HepG2 (cell line): Measurements from ENCODE around the gene MAP2K3. TPM values are rescaled to one million over a fixed set of nuclear protein-coding genes. Genes with fewer than 3 reads are reported as not detected.
A peak's percentile ranks its signal among the peaks of the same experiment; 100 is the strongest.

Experiments
- ATAC-seq: fragments of 200-7000 bp; cut with Tn5 transposase; 3 replicates; pipeline ENCODE4 v1.9.1; 2020; ENCODE audit warnings: mild to moderate bottlenecking, moderate library complexity
- BruUV-seq: library from RNA; stranded (reverse); fragments of 400-500 nt; replicated peaks from 2 replicates; lab custom pipeline; 2021; lab: Mats Ljungman, UMichigan
- CTCF ChIA-PET: fragments of 300-600 bp; formaldehyde crosslinking; extraction: SDS; loops from one replicate; lab custom pipeline; 2021; ENCODE audit warnings: low total read pairs, inconsistent platforms, low intra/inter-chr PET ratio; lab: Yijun Ruan, JAX
- POLR2A ChIA-PET: fragments of 350-600 bp; sonication (Branson Sonifier 250); formaldehyde crosslinking; loops from one replicate; lab custom pipeline; 2020; ENCODE audit warnings: antibody characterized with exemption, inconsistent platforms; lab: Yijun Ruan, JAX
- DNase-seq: peaks from one replicate; pipeline ENCODE4 v3.0.0-alpha.2; 2015; ENCODE audit warnings: low spot score
- FAIRE-seq: peaks from 3 replicates; lab custom pipeline; 2011; peaks lifted over from hg19 to GRCh38; lab: Jason Lieb, UNC
- H2AFZ ChIP-seq: one replicate; pipeline ENCODE4 v1.6.1; 2011; ENCODE audit warnings: low read length, inconsistent platforms
- H3K27ac ChIP-seq: fragments of 300-600 bp; 3 replicates; pipeline ENCODE4 v1.8.0; 2011; ENCODE audit warnings: mixed run types, mild to moderate bottlenecking, mixed read lengths, low read length, inconsistent platforms; ENCODE audit not compliant: insufficient read depth; ENCODE audit errors: extremely low read length
- H3K27me3 ChIP-seq, 2 experiments: fragments of 200-600 bp in 1 of 2; 2 replicates in 1 of 2; 3 replicates in 1 of 2; pipeline versions ENCODE4 v1.6.0 to v1.8.0; 2011; ENCODE audit warnings: low read length in 2 of 2, mild to moderate bottlenecking in 2 of 2, moderate library complexity in 2 of 2, inconsistent platforms in 1 of 2; ENCODE audit not compliant: insufficient read depth in 2 of 2, control insufficient read depth in 1 of 2
- H3K36me3 ChIP-seq, 2 experiments: fragments of 200-600 bp in 1 of 2; replicated peaks in 1 of 2; 2 replicates in 1 of 2; 3 replicates in 1 of 2; pipeline versions ENCODE4 v1.5.1 to v1.8.0; 2011; ENCODE audit warnings: low read length in 2 of 2, inconsistent platforms in 1 of 2; ENCODE audit not compliant: insufficient read depth in 2 of 2, control insufficient read depth in 1 of 2
- H3K4me1 ChIP-seq: 2 replicates; pipeline ENCODE4 v1.5.1; 2012; ENCODE audit warnings: low read length, inconsistent platforms; ENCODE audit not compliant: insufficient read depth
- H3K4me2 ChIP-seq: 2 replicates; pipeline ENCODE4 v1.6.0; 2011; ENCODE audit warnings: low read depth, low read length, inconsistent platforms
- H3K4me3 ChIP-seq, 3 experiments: fragments of 200-600 bp in 1 of 3; sonication (generic), shearing (Covaris generic) in 1 of 3; replicated peaks in 1 of 3; 2 replicates each; pipeline ENCODE4 v1.5.1; 2011 to 2016; ENCODE audit warnings: low read length in 3 of 3, inconsistent platforms in 2 of 3, low read depth in 2 of 3, mild to moderate bottlenecking in 2 of 3, control low read depth in 1 of 3, mixed read lengths in 1 of 3; ENCODE audit not compliant: insufficient read depth in 1 of 3
- H3K79me2 ChIP-seq: one replicate; pipeline ENCODE4 v1.6.1; 2011; ENCODE audit warnings: low read length, inconsistent platforms; ENCODE audit not compliant: insufficient read depth
- H3K9ac ChIP-seq: 2 replicates; pipeline ENCODE4 v1.6.0; 2011; ENCODE audit warnings: mild to moderate bottlenecking, low read depth, low read length, inconsistent platforms; ENCODE audit not compliant: insufficient read depth
- H3K9me3 ChIP-seq: 2 replicates; pipeline ENCODE4 v1.5.1; 2012; ENCODE audit warnings: mild to moderate bottlenecking, low read length
- H4K20me1 ChIP-seq: 2 replicates; pipeline ENCODE4 v1.6.0; 2011; ENCODE audit warnings: inconsistent platforms, mild to moderate bottlenecking, low read length, moderate library complexity; ENCODE audit not compliant: insufficient read depth
- ATF1 ChIP-seq: IDR thresholded peaks from 2 replicates; pipeline ENCODE4 v1.6.1; 2016; ENCODE audit warnings: mild to moderate bottlenecking, control low read depth
- DNMT3B ChIP-seq: conservative IDR thresholded peaks from 2 replicates; pipeline ENCODE4 v1.6.1; 2016; ENCODE audit warnings: missing biosample characterization, control low read depth
- GMEB1 ChIP-seq: sonication (generic); formaldehyde crosslinking; IDR thresholded peaks from 2 replicates; pipeline ENCODE4 v1.5.1; 2020; ENCODE audit warnings: missing genetic modification reagents, mild to moderate bottlenecking, borderline replicate concordance
- GPN1 ChIP-seq: sonication (generic); formaldehyde crosslinking; IDR thresholded peaks from 2 replicates; pipeline ENCODE4 v1.5.1; 2020; ENCODE audit warnings: missing genetic modification reagents, borderline replicate concordance
- HMG20A ChIP-seq: IDR thresholded peaks from 2 replicates; pipeline ENCODE4 v1.6.1; 2016; ENCODE audit warnings: borderline replicate concordance
- MLXIP ChIP-seq: sonication (generic); formaldehyde crosslinking; IDR thresholded peaks from 2 replicates; pipeline ENCODE4 v1.9.0; 2021; ENCODE audit warnings: missing genetic modification reagents, borderline replicate concordance
- MXD1 ChIP-seq: sonication (generic); formaldehyde crosslinking; IDR thresholded peaks from 2 replicates; pipeline ENCODE4 v1.4.0; 2020; ENCODE audit warnings: mild to moderate bottlenecking, missing genetic modification reagents
- NFYB ChIP-seq: sonication (generic); formaldehyde crosslinking; IDR thresholded peaks from 2 replicates; pipeline ENCODE4 v1.4.0; 2020; ENCODE audit warnings: missing genetic modification reagents
- PHF8 ChIP-seq: sonication (generic); formaldehyde crosslinking; IDR thresholded peaks from 2 replicates; pipeline ENCODE4 v1.5.0; 2020; ENCODE audit warnings: missing genetic modification reagents
- TCF7L2 ChIP-seq: IDR thresholded peaks from 2 replicates; pipeline ENCODE4 v1.6.1; 2011; ENCODE audit warnings: mild to moderate bottlenecking, low read depth, low read length, moderate library complexity
- YEATS2 ChIP-seq: sonication (generic); formaldehyde crosslinking; IDR thresholded peaks from 2 replicates; pipeline ENCODE4 v1.4.0; 2020; ENCODE audit warnings: missing genetic modification reagents, borderline replicate concordance
- ZBTB7A ChIP-seq: sonication (generic); formaldehyde crosslinking; IDR thresholded peaks from 2 replicates; pipeline ENCODE4 v1.8.0; 2022; ENCODE audit warnings: mild to moderate bottlenecking, missing genetic modification reagents
- ZNF224 ChIP-seq: sonication (generic); formaldehyde crosslinking; IDR thresholded peaks from 2 replicates; pipeline ENCODE4 v1.5.0; 2020; ENCODE audit warnings: mild to moderate bottlenecking, missing genetic modification reagents
- ZNF333 ChIP-seq: sonication (generic); formaldehyde crosslinking; IDR thresholded peaks from 2 replicates; pipeline ENCODE4 v1.4.0; 2020; ENCODE audit warnings: mild to moderate bottlenecking, missing genetic modification reagents, borderline replicate concordance
- ZNF607 ChIP-seq: sonication (generic); formaldehyde crosslinking; IDR thresholded peaks from 2 replicates; pipeline ENCODE4 v1.5.1; 2020; ENCODE audit warnings: missing genetic modification reagents, mild to moderate bottlenecking, borderline replicate concordance
- ZNF652 ChIP-seq: IDR thresholded peaks from 2 replicates; pipeline ENCODE4 v1.6.1; 2016; ENCODE audit warnings: low read depth, borderline replicate concordance
- WGBS: methylation state at CpG from one replicate; pipeline ENCODE4 v1.1.6; 2017; ENCODE audit warnings: low lambda C conversion rate; 5-methylcytosine and 5-hydroxymethylcytosine counted together
- in situ Hi-C: cut with HindIII; loops from 2 replicates; pipeline ENCODE4 v1.10.0; 2017; ENCODE audit warnings: low pct_unique_long_range_greater_than_20kb; ENCODE audit not compliant: extremely low pct_ligation_motif_present
- intact Hi-C: fragments of 100-400 bp; cut with micrococcal nuclease; formaldehyde crosslinking; loops from one replicate; pipeline ENCODE4 v1.10.0; 2022; ENCODE audit not compliant: unreplicated experiment
- polyA plus RNA-seq, 8 experiments: library from polyadenylated mRNA; depleted of rRNA in 3 of 8; stranded (reverse) in 7 of 8; unstranded in 1 of 8; fragments of >200 nt; fragmentation: Illumina TruSeq in 4 of 8; extraction: Trizol in 4 of 8; gene quantifications; 2 replicates each; pipeline versions ENCODE4 v1.2.1 to v1.2.3, GENCODE V29; 2011 to 2016; ENCODE audit warnings: low read depth in 4 of 8, missing spikeins in 1 of 8, mixed read lengths in 1 of 8; ENCODE audit not compliant: insufficient read depth in 1 of 8
- total RNA-seq, 5 experiments: library from RNA; depleted of rRNA; stranded (reverse); fragments of >200 nt; fragmentation: Illumina TruSeq; extraction: Trizol; gene quantifications; 2 replicates each; pipeline ENCODE4 v1.2.3, GENCODE V29; 2016; ENCODE audit warnings: low read depth in 1 of 5

Gene MAP2K3
- total and polyA plus RNA-seq, 2 of the 13 experiments (the other 11 are each of a cell fraction or from before 2014, with no cell fraction given) = 20.5 to 27.4 TPM

GRCh38 chr17:21284319-21285163 lies at the start of gene MAP2K3 (continued):
- TF ChIP-seq MLXIP (CRISPR knock-in tag) (no peak; the same call in 1 of the 2 replicates), HMG20A (CRISPR knock-in tag) (no peak), PHF8 (CRISPR knock-in tag) (peak; percentile 47), MXD1 (CRISPR knock-in tag) (no peak; the same call in 1 of the 2 replicates)

- no peaks in the 10 kb centered on the region for H3K79me2 ChIP-seq
- no peak for FAIRE-seq
- no peaks in the 10 kb centered on the region for H3K36me3 ChIP-seq
- no peak overlapping the region for H2AFZ ChIP-seq
- no peak for ATAC-seq
- no peak overlapping the region for H3K9ac ChIP-seq
- no TSS peak for BruUV-seq
- DNase-seq = no peak
- no peak overlapping the region for H3K4me3 ChIP-seq
- H3K9me3 ChIP-seq = no peaks in the 10 kb centered on the region
- ChIA-PET POLR2A (no interaction called here), CTCF (no interaction called here)
- H3K27me3 ChIP-seq = no peaks in the 10 kb centered on the region; a peak in 1 of 5 replicates
- TF ChIP-seq NFYB (CRISPR knock-in tag) (no peak), ZNF333 (CRISPR knock-in tag) (no peak), ZNF224 (no peak), ZNF607 (CRISPR knock-in tag) (no peak), GMEB1 (CRISPR knock-in tag) (no peak), GPN1 (CRISPR knock-in tag) (no peak), DNMT3B (CRISPR knock-in tag) (no peak), ZNF652 (no peak), TCF7L2 (no peak), ATF1 (no peak), YEATS2 (CRISPR knock-in tag) (no peak), ZBTB7A (CRISPR knock-in tag) (no peak)
- H4K20me1 ChIP-seq = no peaks in the 10 kb centered on the region
- in situ Hi-C loops = no loop called here
- intact Hi-C loops = no loop called here
- no peak overlapping the region for H3K4me2 ChIP-seq
- no peak overlapping the region for H3K27ac ChIP-seq
- WGBS = 2% methylated on average over 1 of the region's 1 CpG
- H3K4me1 ChIP-seq = no peaks in the 10 kb centered on the region
Measured at GRCh38 chr17:21235921-21236320, 48.6 kb upstream of the MAP2K3 start.
